HepG2 (cell line): ENCODE measurements around the gene ACSM3. TPM values are rescaled to one million over a fixed set of nuclear protein-coding genes. Genes with fewer than 3 reads are reported as not detected.

ENCODE experiments used
- ARNTL ChIP-seq: sonication (generic); formaldehyde crosslinking; IDR thresholded peaks from 2 replicates; pipeline ENCODE4 v1.4.0; 2020; ENCODE audit warnings: mild to moderate bottlenecking, missing genetic modification reagents
- ATAD3A ChIP-seq: sonication (generic); formaldehyde crosslinking; IDR thresholded peaks from 2 replicates; pipeline ENCODE4 v1.4.0; 2020; ENCODE audit warnings: missing genetic modification reagents
- HMGA1 ChIP-seq: sonication (generic); formaldehyde crosslinking; conservative IDR thresholded peaks from 2 replicates; pipeline ENCODE4 v1.4.0; 2020; ENCODE audit warnings: missing genetic modification reagents
- IKZF1 ChIP-seq: fragments of 450-650 bp; IDR thresholded peaks from 2 replicates; pipeline ENCODE4 v1.7.1; 2016
- KMT2A ChIP-seq: sonication (generic); formaldehyde crosslinking; IDR thresholded peaks from 2 replicates; pipeline ENCODE4 v1.4.0; 2020; ENCODE audit warnings: missing genetic modification reagents
- NFE2 ChIP-seq: sonication (generic); formaldehyde crosslinking; IDR thresholded peaks from 2 replicates; pipeline ENCODE4 v1.4.0; 2020; ENCODE audit warnings: missing genetic modification reagents
- NFKB2 ChIP-seq: sonication (generic); formaldehyde crosslinking; IDR thresholded peaks from 2 replicates; pipeline ENCODE4 v1.4.0; 2020; ENCODE audit warnings: missing genetic modification reagents, borderline replicate concordance
- PAWR ChIP-seq: sonication (generic); formaldehyde crosslinking; IDR thresholded peaks from 2 replicates; pipeline ENCODE4 v1.4.0; 2020; ENCODE audit warnings: missing genetic modification reagents, mild to moderate bottlenecking, borderline replicate concordance
- SOX5 ChIP-seq: IDR thresholded peaks from 2 replicates; pipeline ENCODE4 v1.6.1; 2016; ENCODE audit warnings: borderline replicate concordance
- TMF1 ChIP-seq: sonication (generic); formaldehyde crosslinking; IDR thresholded peaks from 2 replicates; pipeline ENCODE4 v1.8.1; 2022; ENCODE audit warnings: low read depth, missing genetic modification reagents
- ZNF101 ChIP-seq: sonication (generic); formaldehyde crosslinking; IDR thresholded peaks from 2 replicates; pipeline ENCODE4 v1.4.0; 2020; ENCODE audit warnings: mild to moderate bottlenecking, low read depth, missing genetic modification reagents, borderline replicate concordance
- ZNF143 ChIP-seq: sonication (generic); formaldehyde crosslinking; IDR thresholded peaks from 2 replicates; pipeline ENCODE4 v1.4.0; 2020; ENCODE audit warnings: missing genetic modification reagents
- ZNF207 ChIP-seq: fragments of 450-650 bp; IDR thresholded peaks from 2 replicates; pipeline ENCODE4 v1.6.1; 2016; ENCODE audit warnings: antibody characterized with exemption, borderline replicate concordance
- ZNF263 ChIP-seq: sonication (generic); formaldehyde crosslinking; IDR thresholded peaks from 2 replicates; pipeline ENCODE4 v1.4.0; 2020; ENCODE audit warnings: missing genetic modification reagents
- ZNF382 ChIP-seq: sonication (generic); formaldehyde crosslinking; IDR thresholded peaks from 2 replicates; pipeline ENCODE4 v1.5.0; 2020; ENCODE audit warnings: missing genetic modification reagents, mild to moderate bottlenecking, borderline replicate concordance
- ZNF549 ChIP-seq: sonication (generic); formaldehyde crosslinking; IDR thresholded peaks from 2 replicates; pipeline ENCODE4 v1.5.0; 2020; ENCODE audit warnings: missing genetic modification reagents
- ZNF703 ChIP-seq: sonication (generic); formaldehyde crosslinking; IDR thresholded peaks from 2 replicates; pipeline ENCODE4 v1.5.1; 2020; ENCODE audit warnings: missing genetic modification reagents, mild to moderate bottlenecking, moderate library complexity, borderline replicate concordance
- ZNF709 ChIP-seq: sonication (generic); formaldehyde crosslinking; IDR thresholded peaks from 2 replicates; pipeline ENCODE4 v1.5.0; 2020; ENCODE audit warnings: mild to moderate bottlenecking, missing genetic modification reagents
- polyA plus RNA-seq, 8 experiments: library from polyadenylated mRNA; depleted of rRNA in 3 of 8; stranded (reverse) in 7 of 8; unstranded in 1 of 8; fragments of >200 nt; fragmentation: Illumina TruSeq in 4 of 8; extraction: Trizol in 4 of 8; gene quantifications; 2 replicates each; pipeline versions ENCODE4 v1.2.1 to v1.2.3, GENCODE V29; 2011 to 2016; ENCODE audit warnings: low read depth in 4 of 8, missing spikeins in 1 of 8, mixed read lengths in 1 of 8; ENCODE audit not compliant: insufficient read depth in 1 of 8
- total RNA-seq, 5 experiments: library from RNA; depleted of rRNA; stranded (reverse); fragments of >200 nt; fragmentation: Illumina TruSeq; extraction: Trizol; gene quantifications; 2 replicates each; pipeline ENCODE4 v1.2.3, GENCODE V29; 2016; ENCODE audit warnings: low read depth in 1 of 5
- TF ChIP-seq, protein P1 (sequence below), 2 experiments: IDR thresholded peaks; 2 replicates each; pipeline ENCODE4 v1.6.1; 2011 to 2012; ENCODE audit warnings: low read length in 2 of 2, borderline replicate concordance in 1 of 2, low read depth in 1 of 2, mild to moderate bottlenecking in 1 of 2, moderate library complexity in 1 of 2
- TF ChIP-seq, protein P2 (sequence below), 2 experiments: sonication (generic) in 1 of 2; formaldehyde crosslinking in 1 of 2; IDR thresholded peaks; 2 replicates each; pipeline versions ENCODE4 v1.5.1 to v1.6.1; 2011 to 2020; ENCODE audit warnings: borderline replicate concordance in 1 of 2, low read depth in 1 of 2, low read length in 1 of 2, mild to moderate bottlenecking in 1 of 2, missing genetic modification reagents in 1 of 2, moderate library complexity in 1 of 2
- TF ChIP-seq, protein P3 (sequence below): IDR thresholded peaks from 2 replicates; pipeline ENCODE4 v1.6.1; 2016; ENCODE audit warnings: low read depth, borderline replicate concordance
- TF ChIP-seq, protein P4 (sequence below): sonication (generic); formaldehyde crosslinking; IDR thresholded peaks from 2 replicates; pipeline ENCODE4 v1.4.0; 2020; ENCODE audit warnings: missing genetic modification reagents, borderline replicate concordance

The ACSM3 gene
- total and polyA plus RNA-seq, 2 of the 13 experiments (the other 11 are each of a cell fraction or from before 2014, with no cell fraction given) = 74.0 to 108 TPM

DNA sequence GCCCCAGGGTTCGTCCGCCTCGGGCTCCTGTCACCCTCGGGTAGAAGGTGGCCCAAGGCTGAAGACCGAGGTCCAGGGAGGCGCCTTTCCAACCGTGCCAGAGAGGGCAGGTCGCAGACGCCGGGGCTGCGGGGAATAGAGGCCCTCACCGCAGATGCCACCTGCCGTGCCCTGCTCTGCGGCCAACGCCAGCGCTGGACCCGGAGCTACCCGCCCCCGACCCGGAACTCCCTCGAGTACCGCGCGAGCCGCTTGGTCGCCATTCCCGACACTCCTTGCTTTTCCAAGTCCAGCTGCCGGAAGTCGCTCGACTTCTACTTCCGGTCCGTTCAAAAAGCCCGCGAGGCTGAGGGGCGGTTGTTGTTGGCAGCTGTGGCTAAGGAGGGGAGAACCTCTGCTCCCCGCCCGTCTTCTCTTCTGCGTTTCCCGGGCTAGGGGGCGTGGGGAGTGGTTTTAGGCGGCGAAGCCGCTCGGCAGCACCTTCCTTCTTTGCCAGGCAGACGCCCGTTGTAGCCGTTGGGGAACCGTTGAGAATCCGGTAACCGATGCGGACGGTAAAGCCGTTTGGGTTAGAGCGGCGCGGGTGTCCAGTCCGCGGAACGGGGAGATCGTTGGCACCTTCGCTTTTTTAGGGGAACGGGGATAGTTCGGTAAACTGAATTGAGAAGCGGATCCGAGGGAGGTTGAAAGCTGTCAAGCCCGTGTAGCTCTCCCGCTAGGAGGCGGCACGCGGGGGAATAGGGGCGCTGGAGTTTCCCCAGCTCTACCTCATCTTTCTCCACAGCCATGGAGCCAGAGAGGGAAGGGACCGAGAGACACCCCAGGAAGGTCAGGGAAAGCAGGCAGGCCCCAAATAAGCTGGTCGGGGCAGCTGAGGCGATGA is 42.6 kb downstream of the ACSM3 start, which contains the start of the genes ERI2 and REXO5 (continued):
- TF ChIP-seq, protein P1, sequence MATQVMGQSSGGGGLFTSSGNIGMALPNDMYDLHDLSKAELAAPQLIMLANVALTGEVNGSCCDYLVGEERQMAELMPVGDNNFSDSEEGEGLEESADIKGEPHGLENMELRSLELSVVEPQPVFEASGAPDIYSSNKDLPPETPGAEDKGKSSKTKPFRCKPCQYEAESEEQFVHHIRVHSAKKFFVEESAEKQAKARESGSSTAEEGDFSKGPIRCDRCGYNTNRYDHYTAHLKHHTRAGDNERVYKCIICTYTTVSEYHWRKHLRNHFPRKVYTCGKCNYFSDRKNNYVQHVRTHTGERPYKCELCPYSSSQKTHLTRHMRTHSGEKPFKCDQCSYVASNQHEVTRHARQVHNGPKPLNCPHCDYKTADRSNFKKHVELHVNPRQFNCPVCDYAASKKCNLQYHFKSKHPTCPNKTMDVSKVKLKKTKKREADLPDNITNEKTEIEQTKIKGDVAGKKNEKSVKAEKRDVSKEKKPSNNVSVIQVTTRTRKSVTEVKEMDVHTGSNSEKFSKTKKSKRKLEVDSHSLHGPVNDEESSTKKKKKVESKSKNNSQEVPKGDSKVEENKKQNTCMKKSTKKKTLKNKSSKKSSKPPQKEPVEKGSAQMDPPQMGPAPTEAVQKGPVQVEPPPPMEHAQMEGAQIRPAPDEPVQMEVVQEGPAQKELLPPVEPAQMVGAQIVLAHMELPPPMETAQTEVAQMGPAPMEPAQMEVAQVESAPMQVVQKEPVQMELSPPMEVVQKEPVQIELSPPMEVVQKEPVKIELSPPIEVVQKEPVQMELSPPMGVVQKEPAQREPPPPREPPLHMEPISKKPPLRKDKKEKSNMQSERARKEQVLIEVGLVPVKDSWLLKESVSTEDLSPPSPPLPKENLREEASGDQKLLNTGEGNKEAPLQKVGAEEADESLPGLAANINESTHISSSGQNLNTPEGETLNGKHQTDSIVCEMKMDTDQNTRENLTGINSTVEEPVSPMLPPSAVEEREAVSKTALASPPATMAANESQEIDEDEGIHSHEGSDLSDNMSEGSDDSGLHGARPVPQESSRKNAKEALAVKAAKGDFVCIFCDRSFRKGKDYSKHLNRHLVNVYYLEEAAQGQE (IDR thresholded peaks at IDR 0.05; ENCODE audit: borderline replicate concordance in 1 of 2, low read depth in 1 of 2, low read length in 2 of 2) = peak in 1 of 2 experiments; percentile 69; a peak in 2 of 4 replicates
- TF ChIP-seq TMF1 = peak; percentile 98
- TF ChIP-seq ATAD3A (CRISPR knock-in tag) = 0 out of 2 replicates have a peak, but pooled peaks have one; percentile 77
- peak; percentile 51 for TF ChIP-seq PAWR (CRISPR knock-in tag)
- TF ChIP-seq KMT2A (CRISPR knock-in tag) = peak; percentile 99
- TF ChIP-seq, protein P2, sequence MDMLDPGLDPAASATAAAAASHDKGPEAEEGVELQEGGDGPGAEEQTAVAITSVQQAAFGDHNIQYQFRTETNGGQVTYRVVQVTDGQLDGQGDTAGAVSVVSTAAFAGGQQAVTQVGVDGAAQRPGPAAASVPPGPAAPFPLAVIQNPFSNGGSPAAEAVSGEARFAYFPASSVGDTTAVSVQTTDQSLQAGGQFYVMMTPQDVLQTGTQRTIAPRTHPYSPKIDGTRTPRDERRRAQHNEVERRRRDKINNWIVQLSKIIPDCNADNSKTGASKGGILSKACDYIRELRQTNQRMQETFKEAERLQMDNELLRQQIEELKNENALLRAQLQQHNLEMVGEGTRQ (IDR thresholded peaks at IDR 0.05; ENCODE audit: low read depth, low read length) = no peak
- TF ChIP-seq, protein P2 (CRISPR knock-in tag; IDR thresholded peaks at IDR 0.05; ENCODE audit: borderline replicate concordance) = peak; percentile 15; the same call in 1 of the 2 replicates
- peak; percentile 60 for TF ChIP-seq SOX5 (CRISPR knock-in tag)
- TF ChIP-seq ZNF703 (CRISPR knock-in tag) = peak; percentile 97; the same call in 1 of the 2 replicates
- peak; percentile 91 for TF ChIP-seq ZNF143 (CRISPR knock-in tag)
- peak; percentile 87 for TF ChIP-seq ZNF101
- no peak; the same call in 1 of the 2 replicates for TF ChIP-seq NFE2 (CRISPR knock-in tag)
- TF ChIP-seq ZNF382 (CRISPR knock-in tag) = no peak
- TF ChIP-seq NFKB2 (CRISPR knock-in tag) = peak; percentile 98; the same call in 1 of the 2 replicates
- TF ChIP-seq, protein P3, sequence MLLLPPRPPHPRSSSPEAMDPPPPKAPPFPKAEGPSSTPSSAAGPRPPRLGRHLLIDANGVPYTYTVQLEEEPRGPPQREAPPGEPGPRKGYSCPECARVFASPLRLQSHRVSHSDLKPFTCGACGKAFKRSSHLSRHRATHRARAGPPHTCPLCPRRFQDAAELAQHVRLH (CRISPR knock-in tag) = peak; percentile 98
- peak; percentile 98 for TF ChIP-seq ZNF709
- peak; percentile 65 for TF ChIP-seq ARNTL (CRISPR knock-in tag)
- no peak for TF ChIP-seq ZNF207
- TF ChIP-seq, protein P4, sequence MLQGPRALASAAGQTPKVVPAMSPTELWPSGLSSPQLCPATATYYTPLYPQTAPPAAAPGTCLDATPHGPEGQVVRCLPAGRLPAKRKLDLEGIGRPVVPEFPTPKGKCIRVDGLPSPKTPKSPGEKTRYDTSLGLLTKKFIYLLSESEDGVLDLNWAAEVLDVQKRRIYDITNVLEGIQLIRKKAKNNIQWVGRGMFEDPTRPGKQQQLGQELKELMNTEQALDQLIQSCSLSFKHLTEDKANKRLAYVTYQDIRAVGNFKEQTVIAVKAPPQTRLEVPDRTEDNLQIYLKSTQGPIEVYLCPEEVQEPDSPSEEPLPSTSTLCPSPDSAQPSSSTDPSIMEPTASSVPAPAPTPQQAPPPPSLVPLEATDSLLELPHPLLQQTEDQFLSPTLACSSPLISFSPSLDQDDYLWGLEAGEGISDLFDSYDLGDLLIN (CRISPR knock-in tag) = peak; percentile 98; the same call in 1 of the 2 replicates
- no peak for TF ChIP-seq IKZF1
- TF ChIP-seq ZNF263 (CRISPR knock-in tag) = peak; percentile 7; the same call in 1 of the 2 replicates
- peak; percentile 16; the same call in 1 of the 2 replicates for TF ChIP-seq ZNF549 (CRISPR knock-in tag)
- no peak for TF ChIP-seq HMGA1
